ENCODE results near the gene BRD7.

GRCh38 chr16:50403491-50403890, 34.7 kb upstream of the BRD7 start:
- TF ChIP-seq CTCF (IDR thresholded peaks at IDR 0.05 in 4 of 5, conservative IDR thresholded peaks at IDR 0.05 in 1 of 5) (no peak), POLR2A (IDR thresholded peaks at IDR 0.05) (no peak)

All from gastrocnemius medialis (tissue), 4 donors.